Chondrocyte (in vitro differentiated cells): ENCODE measurements around the gene ATXN3. TPM values are rescaled to one million over a fixed set of nuclear protein-coding genes. Genes with fewer than 3 reads are reported as not detected.

Source experiments
- DNase-seq: peaks from one replicate; pipeline ENCODE4 v3.0.0; 2021; ENCODE audit warnings: mixed read lengths, low spot score
- H3K27ac Mint-ChIP-seq: one replicate; pipeline ENCODE4 v1.8.0; 2021; ENCODE audit warnings: mild to moderate bottlenecking, moderate library complexity, mixed read lengths; ENCODE audit not compliant: unreplicated experiment
- H3K27me3 Mint-ChIP-seq: 2 replicates; pipeline ENCODE4 v1.8.0; 2021; ENCODE audit warnings: low read depth, mixed read lengths
- H3K36me3 Mint-ChIP-seq: 2 replicates; pipeline ENCODE4 v1.8.0; 2021; ENCODE audit warnings: low read depth, mixed read lengths
- H3K4me1 Mint-ChIP-seq: 2 replicates; pipeline ENCODE4 v1.8.0; 2021; ENCODE audit warnings: low read depth, mild to moderate bottlenecking, mixed read lengths
- H3K4me3 Mint-ChIP-seq: one replicate; pipeline ENCODE4 v1.8.0; 2021; ENCODE audit warnings: mild to moderate bottlenecking, moderate library complexity, mixed read lengths; ENCODE audit not compliant: unreplicated experiment
- H3K9me3 Mint-ChIP-seq: 2 replicates; pipeline ENCODE4 v1.8.0; 2021; ENCODE audit warnings: low read depth, mixed read lengths
- total RNA-seq: library from RNA; stranded (reverse); gene quantifications from 3 replicates; pipeline ENCODE4 v1.2.1, GENCODE V29; 2021
- TF ChIP-seq, protein P1 (sequence below): fragments of 200-600 bp; sonication (generic); IDR thresholded peaks from 2 replicates; pipeline ENCODE4 v1.5.0; 2021; ENCODE audit warnings: antibody characterized with exemption, mild to moderate bottlenecking, moderate library complexity

The ATXN3 gene
- total RNA-seq, 1 donor from 2014 or later: 20.4 TPM

DNA sequence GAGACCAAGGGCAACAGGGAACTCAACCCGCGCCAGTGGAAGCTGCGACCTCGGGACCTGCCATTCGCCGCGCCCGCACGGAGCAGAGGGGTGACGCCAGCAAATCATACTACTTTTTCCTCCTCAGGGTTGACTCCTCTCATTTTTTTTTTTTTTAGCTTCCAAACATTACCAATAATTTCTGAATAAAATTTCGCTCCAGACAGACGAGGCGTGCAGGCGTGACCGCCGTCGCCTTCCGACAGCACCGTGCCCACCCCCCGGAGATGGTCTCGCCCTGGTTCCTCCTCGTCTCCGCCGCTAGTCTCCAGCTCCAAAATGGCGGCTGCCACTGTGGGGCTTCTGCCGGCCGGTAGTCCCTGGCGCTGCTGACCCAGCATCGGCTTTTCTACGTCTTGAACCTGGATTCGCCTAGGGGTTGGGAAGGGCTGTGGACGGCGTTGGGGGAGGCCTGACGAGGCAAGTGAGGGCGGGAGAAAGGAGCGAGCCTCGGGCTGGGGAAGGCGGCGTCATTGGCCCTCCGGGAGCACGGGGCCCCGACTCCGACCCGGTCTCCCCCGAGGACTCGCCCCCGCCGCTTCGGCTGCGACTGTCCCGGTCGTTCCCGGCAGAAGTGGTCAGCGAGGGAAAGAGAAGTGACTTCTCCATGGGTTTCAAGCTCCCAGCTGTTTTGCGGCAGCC is 15.4 kb upstream of the ATXN3 start, which contains the start of the genes CPSF2 and NDUFB1:
Gene CPSF2, plus strand, starts transcription at position 300 of the 681 bp plus-strand sequence. CDS start 9,016 bp downstream, outside the sequence.
Gene NDUFB1, minus strand, starts transcription at position 37 of the 681 bp plus-strand sequence. CDS start 4,069 bp downstream, outside the sequence.
- DNase-seq: no peak
- peak within 1 kb of the TSS; percentile 100 for H3K27ac Mint-ChIP-seq
- H3K27me3 Mint-ChIP-seq: no peaks in the 10 kb centered on the region
- peak within 1 kb of the TSS; percentile 100 for H3K4me3 Mint-ChIP-seq
- peaks cover 2% of the 10 kb centered on the region for H3K36me3 Mint-ChIP-seq
- peaks cover 28% of the 10 kb centered on the region for H3K4me1 Mint-ChIP-seq
- TF ChIP-seq, protein P1, sequence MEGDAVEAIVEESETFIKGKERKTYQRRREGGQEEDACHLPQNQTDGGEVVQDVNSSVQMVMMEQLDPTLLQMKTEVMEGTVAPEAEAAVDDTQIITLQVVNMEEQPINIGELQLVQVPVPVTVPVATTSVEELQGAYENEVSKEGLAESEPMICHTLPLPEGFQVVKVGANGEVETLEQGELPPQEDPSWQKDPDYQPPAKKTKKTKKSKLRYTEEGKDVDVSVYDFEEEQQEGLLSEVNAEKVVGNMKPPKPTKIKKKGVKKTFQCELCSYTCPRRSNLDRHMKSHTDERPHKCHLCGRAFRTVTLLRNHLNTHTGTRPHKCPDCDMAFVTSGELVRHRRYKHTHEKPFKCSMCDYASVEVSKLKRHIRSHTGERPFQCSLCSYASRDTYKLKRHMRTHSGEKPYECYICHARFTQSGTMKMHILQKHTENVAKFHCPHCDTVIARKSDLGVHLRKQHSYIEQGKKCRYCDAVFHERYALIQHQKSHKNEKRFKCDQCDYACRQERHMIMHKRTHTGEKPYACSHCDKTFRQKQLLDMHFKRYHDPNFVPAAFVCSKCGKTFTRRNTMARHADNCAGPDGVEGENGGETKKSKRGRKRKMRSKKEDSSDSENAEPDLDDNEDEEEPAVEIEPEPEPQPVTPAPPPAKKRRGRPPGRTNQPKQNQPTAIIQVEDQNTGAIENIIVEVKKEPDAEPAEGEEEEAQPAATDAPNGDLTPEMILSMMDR: peak; percentile 12
- no peaks in the 10 kb centered on the region for H3K9me3 Mint-ChIP-seq

DNA sequence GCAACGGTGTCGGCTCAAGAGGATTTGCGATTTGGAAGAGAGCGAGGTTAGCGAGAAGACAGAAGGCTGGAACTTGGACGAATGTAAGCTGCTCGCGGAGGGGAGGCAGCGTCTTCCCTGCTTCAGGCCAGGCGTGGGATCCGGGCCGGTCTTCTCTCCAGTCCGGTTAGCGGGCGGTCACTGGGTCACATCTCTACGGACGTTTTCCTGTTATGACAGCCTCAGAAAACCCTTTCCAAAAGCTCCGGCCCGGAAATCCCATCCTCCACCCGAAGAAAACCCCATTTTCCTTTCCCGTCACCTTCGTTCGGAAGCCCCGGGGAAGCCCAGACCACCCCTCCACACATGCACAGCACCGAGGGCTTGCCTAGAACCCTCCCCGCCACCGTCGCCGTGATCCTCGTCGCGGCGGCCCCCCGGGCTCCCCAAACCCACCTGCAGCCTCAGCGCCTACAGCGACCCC is 14.9 kb upstream of the ATXN3 start:
- Mint-ChIP-seq H3K27ac (peak overlapping the region; percentile 100), H3K36me3 (peaks cover 4% of the 10 kb centered on the region), H3K27me3 (no peaks in the 10 kb centered on the region), H3K4me1 (peaks cover 28% of the 10 kb centered on the region), H3K4me3 (peak overlapping the region; percentile 100), H3K9me3 (no peaks in the 10 kb centered on the region)
- DNase-seq: no peak
- TF ChIP-seq, protein P1: peak; percentile 1

DNA sequence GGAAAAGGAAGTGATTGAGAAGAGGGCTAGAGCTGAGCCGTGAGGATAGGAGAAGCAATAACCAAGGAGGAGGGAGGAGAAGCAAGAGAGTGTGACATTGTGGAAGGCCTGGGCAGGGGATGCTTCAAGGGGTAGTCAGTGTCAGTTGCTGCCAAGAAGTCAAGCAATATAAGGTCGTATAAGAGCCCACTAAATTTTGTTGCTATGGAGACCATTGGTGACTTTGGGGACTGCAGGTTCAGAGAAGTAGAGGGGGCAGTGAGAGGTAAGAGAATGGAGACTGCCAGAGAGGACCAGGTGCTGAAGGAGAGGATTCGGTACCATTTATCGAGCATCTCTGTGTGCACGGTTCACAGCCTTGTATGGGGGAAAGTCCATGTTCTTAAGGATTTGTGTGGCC is 3.1 kb upstream of the ATXN3 start:
- Mint-ChIP-seq H3K4me3 (no peak overlapping the region), H3K27ac (no peak overlapping the region), H3K27me3 (no peaks in the 10 kb centered on the region), H3K4me1 (peaks cover 25% of the 10 kb centered on the region), H3K36me3 (no peaks in the 10 kb centered on the region), H3K9me3 (no peaks in the 10 kb centered on the region)
- TF ChIP-seq, protein P1: no peak
- DNase-seq: no peak

DNA sequence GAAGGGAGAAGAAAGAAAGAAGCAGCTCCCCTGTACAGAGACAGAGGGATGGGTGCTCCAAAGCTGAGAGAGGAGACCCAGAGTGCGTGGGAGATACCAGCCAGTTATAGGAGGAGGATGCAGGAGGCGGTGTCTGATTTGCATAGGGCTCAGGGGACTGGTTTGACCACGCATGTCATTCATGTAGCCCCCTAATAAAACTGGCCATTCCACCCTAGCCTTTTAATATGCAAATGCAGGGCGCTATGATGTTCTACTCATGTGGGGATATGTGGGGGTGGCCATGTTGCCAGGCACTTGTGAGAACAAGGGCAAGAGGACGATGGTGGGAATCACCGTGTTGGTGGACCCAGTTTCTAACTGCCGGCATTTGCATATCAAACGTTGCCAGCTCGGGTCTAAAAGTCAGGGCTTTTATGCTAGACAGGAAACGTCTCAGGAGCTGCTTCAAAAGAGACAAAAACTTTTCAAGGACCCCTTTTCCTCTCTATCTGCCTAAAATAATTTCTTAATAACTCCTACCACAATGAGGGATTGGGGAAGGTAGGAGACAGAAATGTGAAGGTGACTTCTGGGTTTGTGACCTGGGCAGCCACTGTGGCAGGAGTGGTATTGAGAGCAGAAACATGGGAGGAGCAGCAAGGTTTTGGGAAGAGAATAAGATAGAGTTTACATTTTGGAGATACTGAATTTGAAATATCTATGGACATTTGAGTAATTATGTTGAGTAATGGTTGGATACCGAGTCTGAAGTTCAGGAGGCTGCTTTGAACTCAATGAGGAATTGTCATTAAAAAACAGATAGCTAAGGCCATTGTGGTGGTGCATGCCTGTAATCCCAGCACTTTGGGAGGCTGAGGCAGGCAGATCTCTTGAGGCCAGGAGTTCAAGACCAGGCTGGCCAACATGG is 2.2 kb upstream of the ATXN3 start:
- no peaks in the 10 kb centered on the region for H3K27me3 Mint-ChIP-seq
- no peak overlapping the region for H3K4me3 Mint-ChIP-seq
- peaks cover 21% of the 10 kb centered on the region for H3K4me1 Mint-ChIP-seq
- H3K36me3 Mint-ChIP-seq: no peaks in the 10 kb centered on the region
- TF ChIP-seq, protein P1: no peak
- DNase-seq: no peak
- H3K27ac Mint-ChIP-seq: no peak overlapping the region
- H3K9me3 Mint-ChIP-seq: no peaks in the 10 kb centered on the region

DNA sequence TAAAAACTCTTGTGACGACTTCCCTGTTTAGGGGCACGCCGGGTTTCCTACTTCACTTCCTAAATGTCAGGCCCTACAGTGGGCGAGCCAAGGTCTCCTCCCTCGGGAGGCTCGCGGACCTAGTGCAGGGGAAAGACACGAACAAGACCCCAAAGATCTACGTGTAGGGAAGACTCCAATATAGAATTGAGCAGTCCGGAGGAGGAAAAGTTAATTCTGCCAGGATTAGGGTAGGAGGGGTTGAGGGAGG is 564 bp downstream of the ATXN3 start:
- DNase-seq: no peak
- TF ChIP-seq, protein P1: no peak
- no peaks in the 10 kb centered on the region for H3K9me3 Mint-ChIP-seq
- no peaks in the 10 kb centered on the region for H3K27me3 Mint-ChIP-seq
- peaks cover 24% of the 10 kb centered on the region for H3K4me1 Mint-ChIP-seq
- H3K36me3 Mint-ChIP-seq: no peaks in the 10 kb centered on the region
- peak overlapping the region; percentile 97 for H3K4me3 Mint-ChIP-seq
- H3K27ac Mint-ChIP-seq: peak overlapping the region; percentile 99
